Activated T-cell treated with anti-CD3 and anti-CD28 coated beads, Interleukin-2, amount 50 U/mL, for 1 hour (primary cell): ENCODE data around the gene MOB3B.
"Not testable (repeated sequence)": the region's sequence is repeated elsewhere in the genome, so short reads cannot be mapped to it uniquely, and the experiment has no call there.

Experiments
- DNase-seq: peaks from one replicate; pipeline ENCODE4 v3.0.0-alpha.2; 2020

Gene MOB3B

DNA sequence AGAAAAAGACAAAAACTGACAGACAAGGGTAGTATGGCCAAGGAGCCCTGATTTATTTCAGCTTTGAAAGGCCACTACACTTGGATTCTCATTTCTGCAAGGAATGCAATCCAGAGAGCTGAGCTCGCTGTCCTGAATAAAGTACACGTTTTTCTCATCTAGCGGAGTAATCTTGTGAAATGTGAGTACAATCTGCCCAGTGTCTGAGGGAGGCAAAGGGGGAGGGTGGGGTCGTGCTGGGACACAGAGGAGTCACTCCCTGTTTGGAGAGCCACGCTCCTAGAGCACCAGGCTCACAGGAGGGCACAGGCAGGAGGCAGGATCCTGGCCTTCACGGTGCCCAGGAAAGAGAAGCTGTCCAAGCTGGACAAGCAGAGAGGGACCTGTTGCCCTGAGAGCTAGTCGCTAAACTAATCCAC lies 56.5 kb downstream of the MOB3B start:
- no peak for DNase-seq

- no peak for DNase-seq
These were observed 57.4 kb downstream of the MOB3B start for GRCh38 chr9:27472195-27472594.

DNA sequence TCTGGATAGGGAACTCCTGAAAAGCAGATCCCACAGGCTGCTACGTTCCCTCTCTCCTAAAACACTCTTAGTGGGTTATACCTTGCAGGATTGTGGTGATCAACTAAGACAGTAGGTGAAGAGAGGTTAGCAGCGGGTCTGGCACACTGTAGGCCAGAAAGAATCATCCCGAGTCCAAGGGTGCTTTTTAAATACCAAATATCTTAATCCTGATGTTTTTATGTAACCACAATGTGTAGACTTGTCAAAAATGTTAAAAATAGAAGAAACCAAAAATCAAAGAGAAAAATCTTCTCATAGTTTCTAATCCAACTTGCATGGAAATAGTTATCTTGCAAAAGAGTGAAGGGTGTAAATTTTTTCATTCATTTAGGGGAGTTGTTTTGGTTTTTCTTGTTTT lies 57.8 kb downstream of the MOB3B start:
- no peak for DNase-seq

- DNase-seq: no peak
These were observed 58.2 kb downstream of the MOB3B start for GRCh38 chr9:27471366-27471765.

DNA sequence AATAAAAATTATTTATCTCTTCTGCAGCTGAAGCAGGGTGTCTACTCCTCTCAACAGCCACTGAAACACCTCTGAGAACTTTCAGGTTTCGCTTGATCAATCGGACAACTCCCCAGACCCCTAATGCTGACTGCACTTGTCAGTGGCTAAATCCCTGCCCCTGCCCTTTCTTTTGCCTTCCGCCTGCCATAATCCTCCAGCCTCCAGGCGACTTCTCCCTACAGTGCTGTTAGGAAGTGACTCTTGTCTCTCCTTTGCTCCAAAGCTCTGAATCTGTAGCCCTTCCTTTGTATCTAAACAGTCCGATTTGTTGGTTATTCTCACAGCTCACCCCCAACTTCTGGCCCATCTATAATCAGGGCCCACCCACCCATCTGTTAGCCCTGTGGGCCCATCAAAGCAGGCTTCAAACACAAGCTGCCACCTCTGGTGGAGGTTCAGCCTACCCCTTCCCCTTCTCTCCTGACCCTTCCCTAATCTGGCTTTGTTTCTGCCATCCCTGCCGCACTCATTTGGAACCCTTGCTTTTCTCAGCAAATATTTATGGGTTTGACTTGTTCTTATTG lies 59.2 kb downstream of the MOB3B start:
- no peak for DNase-seq

DNA sequence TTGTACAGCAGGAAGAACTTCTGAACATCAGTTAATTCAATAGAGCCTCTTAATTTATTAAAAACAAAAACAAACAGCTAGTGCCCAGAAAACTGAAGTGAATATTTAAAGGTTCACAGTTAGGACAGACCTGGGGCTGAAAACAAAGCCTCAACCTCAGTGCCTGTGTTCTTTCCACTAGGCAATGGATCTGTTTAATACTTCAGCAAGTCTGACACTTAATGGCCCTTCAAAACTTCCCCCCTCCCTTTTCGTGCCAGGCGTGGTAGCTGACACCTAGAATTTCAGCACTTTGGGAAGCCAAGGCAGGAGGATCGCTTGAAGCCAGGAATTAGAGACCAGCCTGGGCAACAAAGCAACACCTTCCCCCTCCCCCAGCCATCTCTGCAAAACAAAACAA lies 60.1 kb downstream of the MOB3B start:
- DNase-seq: no peak

DNA sequence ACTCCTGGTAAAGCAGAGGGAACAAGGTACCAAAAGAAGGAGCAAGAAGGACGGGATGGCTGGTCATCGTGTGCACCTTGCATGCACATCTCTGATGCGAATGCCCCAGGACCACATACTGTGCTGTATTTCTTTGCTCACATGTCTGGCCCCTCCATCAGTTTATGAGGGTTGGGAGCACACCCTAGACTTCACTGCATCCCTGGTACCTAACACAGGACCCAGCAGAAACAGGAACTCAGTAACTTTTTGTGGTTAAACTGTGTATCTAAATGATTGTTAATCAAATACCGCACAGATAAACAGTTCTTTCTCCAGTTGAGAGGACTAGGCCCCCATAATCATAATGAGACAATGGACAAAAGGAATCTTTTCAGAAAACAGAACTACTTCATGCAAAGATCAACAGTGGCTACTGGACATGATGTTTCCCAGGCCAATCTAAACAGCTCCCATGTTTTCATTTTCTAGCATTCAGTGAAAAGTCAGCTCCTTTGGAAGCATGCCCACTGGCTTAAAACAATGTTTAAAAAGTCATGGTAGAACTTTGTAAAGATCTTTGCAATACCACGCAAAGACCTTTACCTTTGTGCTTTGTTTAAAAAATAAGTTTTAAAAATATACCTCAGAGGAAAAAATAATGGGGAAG lies 61.0 kb downstream of the MOB3B start:
- no peak for DNase-seq

DNA sequence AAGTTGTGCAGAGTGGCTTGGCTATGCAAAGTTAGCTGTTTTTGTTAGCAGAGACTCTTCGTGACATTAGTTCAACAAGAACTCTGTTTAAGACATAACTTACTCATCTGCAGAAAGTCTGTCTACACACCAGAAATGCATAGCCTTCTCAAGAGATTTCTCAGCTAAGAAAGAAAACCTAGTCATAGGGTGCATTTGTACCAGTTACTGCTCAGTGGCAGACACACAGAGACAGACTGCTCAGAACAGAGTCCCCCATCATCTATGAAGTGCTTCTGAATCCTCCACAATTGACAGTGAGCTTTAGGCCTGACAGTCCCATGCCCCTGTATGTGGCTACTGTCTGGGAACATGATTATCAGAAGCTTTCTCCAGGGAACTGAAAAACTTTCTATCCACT lies 61.6 kb downstream of the MOB3B start:
- no peak for DNase-seq

GRCh38 chr9:27467486-27467885 lies 62.1 kb downstream of the MOB3B start:
- no peak for DNase-seq

GRCh38 chr9:27466516-27466915 lies 63.1 kb downstream of the MOB3B start:
- not testable (repeated sequence) for DNase-seq

- DNase-seq: not testable (repeated sequence)
These were observed 64.7 kb downstream of the MOB3B start for GRCh38 chr9:27464950-27465349.

DNA sequence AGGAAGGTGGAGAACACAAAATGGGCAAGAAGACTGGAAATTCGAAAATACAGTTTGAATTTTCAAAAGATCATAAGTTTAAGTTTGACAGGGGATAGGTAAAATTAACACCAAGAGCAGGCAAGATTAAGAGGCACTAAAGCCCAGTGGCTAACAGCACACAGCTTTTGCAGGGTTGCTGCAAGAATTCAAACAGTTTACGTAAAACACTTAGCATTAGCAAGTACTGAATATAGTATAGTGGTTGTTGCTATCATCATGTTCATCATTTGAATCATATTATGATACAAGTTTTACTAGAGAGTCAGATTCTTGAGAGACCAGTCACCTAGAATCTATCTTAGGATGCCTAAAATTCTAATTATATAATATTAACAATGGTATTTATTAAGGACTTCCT lies 66.8 kb downstream of the MOB3B start:
- no peak for DNase-seq

GRCh38 chr9:27462434-27462833 lies 67.2 kb downstream of the MOB3B start:
- no peak for DNase-seq

DNA sequence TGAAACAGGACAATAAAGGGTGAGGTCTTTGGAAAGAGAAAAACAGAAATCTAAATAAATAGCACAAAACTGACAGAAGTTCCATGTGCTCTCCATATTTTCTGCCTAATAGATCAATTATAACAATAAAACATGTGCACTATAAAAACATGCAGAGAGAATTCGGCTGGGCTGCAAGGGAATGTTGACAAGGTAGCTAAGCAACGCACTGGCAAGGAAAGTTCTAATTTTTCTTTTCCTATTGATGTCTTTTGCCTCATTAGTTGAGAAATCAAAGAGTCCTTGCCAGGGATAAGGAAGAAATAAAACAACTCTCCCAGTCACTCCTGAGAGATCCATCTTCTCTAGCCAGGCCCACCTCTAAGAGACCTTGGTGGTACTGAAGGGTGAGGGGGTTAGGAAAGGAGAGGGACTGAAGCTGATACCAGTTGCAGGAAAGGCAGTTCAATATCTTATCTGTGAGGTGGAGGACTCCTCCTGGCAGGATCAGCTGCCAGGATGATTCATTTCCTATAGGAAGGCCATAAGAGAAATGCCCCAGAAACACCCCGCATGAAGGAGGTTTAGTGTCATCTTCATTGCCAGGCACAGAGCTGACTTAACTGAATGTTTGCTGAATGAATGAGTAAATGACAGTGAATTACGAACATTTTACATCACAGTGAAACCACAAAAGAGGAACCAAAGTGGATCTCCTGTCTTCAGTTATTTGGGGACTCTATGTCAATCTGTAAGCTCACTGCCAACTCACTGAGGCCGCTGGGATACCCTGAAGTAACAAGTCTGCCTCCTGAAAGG lies 69.2 kb downstream of the MOB3B start:
- no peak for DNase-seq

DNA sequence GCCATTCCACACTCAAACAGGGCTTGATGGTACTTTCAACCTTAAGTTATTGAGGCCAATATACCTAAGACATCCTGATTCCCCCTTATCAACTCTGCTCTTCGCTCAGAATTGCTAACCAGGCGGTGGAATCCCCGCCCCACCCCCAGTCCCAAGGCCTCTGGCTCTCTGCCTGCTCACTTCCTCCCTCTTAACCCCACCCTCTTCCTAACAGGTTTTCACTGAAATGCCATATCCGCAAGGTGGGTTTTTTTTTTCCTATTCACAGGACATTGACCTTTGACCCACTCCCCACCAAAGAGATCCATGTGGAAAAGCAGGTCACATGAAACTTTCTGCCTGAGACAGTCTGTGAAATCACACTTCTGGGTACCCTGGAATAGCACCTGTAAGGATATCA lies 72.2 kb downstream of the MOB3B start:
- no peak for DNase-seq

GRCh38 chr9:27453860-27454553 lies 75.6 kb downstream of the MOB3B start:
- no peak for DNase-seq

DNA sequence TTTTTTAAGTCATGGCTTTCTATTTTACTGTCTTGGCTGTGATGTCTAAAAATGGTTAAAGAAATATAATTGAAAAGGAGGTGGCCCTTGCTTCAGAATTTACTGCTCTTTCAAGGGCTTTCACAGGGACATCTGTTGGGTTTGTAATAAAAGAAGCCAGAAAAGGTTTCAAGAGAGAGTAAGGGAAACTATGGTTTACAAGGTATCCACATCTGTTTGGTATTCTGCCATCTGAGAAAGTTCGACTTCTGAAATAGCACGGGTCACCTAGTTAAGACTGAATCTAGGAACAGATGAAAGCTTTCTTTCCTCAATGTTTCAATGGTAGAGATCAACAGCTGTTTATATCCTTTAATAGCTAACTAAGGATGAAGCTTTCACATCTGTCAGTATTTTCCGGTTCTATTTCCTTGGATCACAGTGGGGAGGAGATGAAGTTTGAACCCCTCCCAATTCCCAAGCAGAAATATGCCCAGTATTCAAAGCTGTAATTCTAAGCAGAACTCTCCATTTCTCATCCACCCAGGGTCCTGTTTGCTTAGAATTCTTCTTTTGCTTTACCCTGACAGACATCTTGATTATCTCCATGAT lies 78.3 kb downstream of the MOB3B start:
- no peak for DNase-seq

GRCh38 chr9:27450752-27451151 lies 78.9 kb downstream of the MOB3B start:
- no peak for DNase-seq

- DNase-seq: not testable (repeated sequence)
These were observed 81.3 kb downstream of the MOB3B start for GRCh38 chr9:27448356-27448755.

GRCh38 chr9:27447031-27447683 lies 82.5 kb downstream of the MOB3B start:
- no peak for DNase-seq

- DNase-seq: no peak
These were observed 83.9 kb downstream of the MOB3B start for GRCh38 chr9:27445688-27446087.

DNA sequence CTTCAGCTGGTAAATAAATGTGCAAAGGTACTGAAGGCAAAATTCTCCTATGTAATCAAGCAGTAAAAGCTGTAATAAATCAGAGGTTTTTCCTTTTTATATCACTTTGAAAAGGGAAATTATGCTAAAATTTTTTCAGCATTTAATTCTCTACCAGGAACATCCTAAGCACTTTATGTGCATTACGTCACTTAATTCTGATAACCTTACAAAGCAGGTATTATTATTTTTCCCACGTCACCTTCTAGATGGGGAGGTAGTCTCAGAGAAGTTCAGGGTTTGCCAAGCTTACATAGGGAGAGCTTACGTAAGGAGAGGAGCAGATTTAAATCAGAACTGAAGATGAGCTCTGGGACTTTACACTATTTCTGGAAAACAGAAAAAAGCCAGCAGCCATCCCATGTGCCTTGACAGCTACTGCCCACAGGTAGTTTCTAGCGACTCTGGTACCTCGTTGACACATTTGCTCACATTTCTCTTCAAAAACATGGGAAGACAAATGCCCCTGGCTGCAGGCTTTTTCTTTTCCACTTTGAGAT lies 84.5 kb downstream of the MOB3B start:
- no peak for DNase-seq
